ENCODE results near the gene FGGY. TPM values are rescaled to one million over a fixed set of nuclear protein-coding genes. Genes with fewer than 3 reads are reported as not detected.
"Not testable (repeated sequence)": the region's sequence is repeated elsewhere in the genome, so short reads cannot be mapped to it uniquely, and the experiment has no call there.

Gene FGGY
- total RNA-seq, result 10.4 TPM

- peak; percentile 98 for ATAC-seq
Observed at GRCh38 chr1:59296358-59297256, at the start of gene FGGY. Gene FGGY (plus strand): TSS chr1:59297094. CDS start chr1:59321550, 24,456 bp downstream.

GRCh38 chr1:59248758-59249157, 48.1 kb upstream of the FGGY start:
- no peak for ATAC-seq

GRCh38 chr1:59249396-59250137, 47.3 kb upstream of the FGGY start:
- ATAC-seq, result no peak

- not testable (repeated sequence) for ATAC-seq
Observed at GRCh38 chr1:59251061-59251460, 45.8 kb upstream of the FGGY start.

- ATAC-seq, result not testable (repeated sequence)
Observed at GRCh38 chr1:59256429-59256828, 40.5 kb upstream of the FGGY start.

- ATAC-seq, result no peak
Observed at GRCh38 chr1:59258412-59259032, 38.4 kb upstream of the FGGY start.

- no peak for ATAC-seq
Observed at GRCh38 chr1:59261537-59261936, 35.4 kb upstream of the FGGY start.

GRCh38 chr1:59262631-59263030, 34.3 kb upstream of the FGGY start:
- no peak for ATAC-seq

GRCh38 chr1:59263111-59263510, 33.8 kb upstream of the FGGY start:
- no peak for ATAC-seq

- no peak for ATAC-seq
Observed at GRCh38 chr1:59265622-59266021, 31.3 kb upstream of the FGGY start.

- no peak for ATAC-seq
Observed at GRCh38 chr1:59266180-59266926, 30.5 kb upstream of the FGGY start.

GRCh38 chr1:59266927-59267293, 30.0 kb upstream of the FGGY start:
- no peak for ATAC-seq

GRCh38 chr1:59268406-59268805, 28.5 kb upstream of the FGGY start:
- no peak for ATAC-seq

GRCh38 chr1:59271561-59272260, 25.2 kb upstream of the FGGY start:
- no peak for ATAC-seq

- ATAC-seq, result no peak
Observed at GRCh38 chr1:59272507-59272906, 24.4 kb upstream of the FGGY start.

GRCh38 chr1:59276439-59276851, 20.4 kb upstream of the FGGY start:
- no peak for ATAC-seq

GRCh38 chr1:59278780-59279354, 18.0 kb upstream of the FGGY start:
- ATAC-seq, result no peak

GRCh38 chr1:59279645-59280044, 17.2 kb upstream of the FGGY start:
- ATAC-seq, result no peak

- ATAC-seq, result no peak
Observed at GRCh38 chr1:59282951-59283350, 13.9 kb upstream of the FGGY start.

- no peak for ATAC-seq
Observed at GRCh38 chr1:59285691-59286090, 11.2 kb upstream of the FGGY start.

GRCh38 chr1:59288046-59288445, 8.8 kb upstream of the FGGY start:
- ATAC-seq, result no peak

- ATAC-seq, result no peak
Observed at GRCh38 chr1:59289570-59289969, 7.3 kb upstream of the FGGY start.

Data from esophagus mucosa (tissue), 1 donor.